Superior temporal gyrus (tissue), 1 donor: ENCODE results near the gene FOXK1.
"Not testable (repeated sequence)": the region's sequence is repeated elsewhere in the genome, so short reads cannot be mapped to it uniquely, and the experiment has no call there.

ENCODE experiments used
- DNase-seq: peaks from one replicate; pipeline ENCODE4 v3.0.0-alpha.2; 2016; ENCODE audit errors: extremely low spot score

FOXK1 gene

GRCh38 chr7:4800487-4800886 lies 118.4 kb downstream of the FOXK1 start:
- DNase-seq: no peak

- no peak for DNase-seq
Measured at GRCh38 chr7:4800926-4801838, 119.1 kb downstream of the FOXK1 start.

- no peak for DNase-seq
Measured at GRCh38 chr7:4801839-4802231, 119.7 kb downstream of the FOXK1 start.

GRCh38 chr7:4802577-4802976 lies 120.5 kb downstream of the FOXK1 start:
- not testable (repeated sequence) for DNase-seq

- no peak for DNase-seq
Measured at GRCh38 chr7:4803397-4804241, 121.5 kb downstream of the FOXK1 start.

- no peak for DNase-seq
Measured at GRCh38 chr7:4805110-4805983, 123.3 kb downstream of the FOXK1 start.

GRCh38 chr7:4805984-4806300 lies 123.8 kb downstream of the FOXK1 start:
- DNase-seq: no peak

- no peak for DNase-seq
Measured at GRCh38 chr7:4806983-4807597, 125.0 kb downstream of the FOXK1 start.

GRCh38 chr7:4807598-4808016 lies 125.5 kb downstream of the FOXK1 start:
- DNase-seq: no peak

GRCh38 chr7:4808026-4808425 lies 125.9 kb downstream of the FOXK1 start:
- DNase-seq: no peak

- DNase-seq: no peak
Measured at GRCh38 chr7:4808565-4808964, 126.5 kb downstream of the FOXK1 start.

- DNase-seq: no peak
Measured at GRCh38 chr7:4809091-4809591, 127.0 kb downstream of the FOXK1 start.

GRCh38 chr7:4809666-4810065 lies 127.6 kb downstream of the FOXK1 start:
- DNase-seq: no peak

GRCh38 chr7:4814433-4814832 lies 132.3 kb downstream of the FOXK1 start:
- no peak for DNase-seq

- no peak for DNase-seq
Measured at GRCh38 chr7:4815121-4815520, 133.0 kb downstream of the FOXK1 start.

- no peak for DNase-seq
Measured at GRCh38 chr7:4815609-4816418, 133.7 kb downstream of the FOXK1 start.

GRCh38 chr7:4816419-4817080 lies 134.5 kb downstream of the FOXK1 start:
- no peak for DNase-seq

- DNase-seq: no peak
Measured at GRCh38 chr7:4817178-4817901, 135.2 kb downstream of the FOXK1 start.
